ENCODE data around the gene GATAD1.
"Not testable (repeated sequence)": the region's sequence is repeated elsewhere in the genome, so short reads cannot be mapped to it uniquely, and the experiment has no call there.

DNA sequence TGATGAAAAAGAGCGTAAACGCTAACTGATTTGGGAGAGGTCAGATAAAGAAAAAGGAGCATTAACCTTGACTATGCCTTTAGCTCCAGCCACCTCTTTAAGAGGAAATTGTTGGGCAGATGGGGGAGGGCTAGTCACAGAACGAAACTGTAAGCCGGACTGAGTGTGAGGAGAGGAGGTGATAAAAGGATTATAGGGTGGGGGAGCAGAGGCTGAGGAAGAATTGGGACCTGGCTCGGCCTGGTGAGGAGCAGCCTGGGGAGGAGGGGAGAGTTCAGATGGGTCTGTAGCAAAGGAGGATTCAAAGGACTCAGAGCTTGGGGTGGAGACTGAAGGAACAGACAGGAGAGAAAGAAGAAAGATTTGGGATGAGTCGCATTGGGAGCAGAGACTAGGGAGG is 36.3 kb downstream of the GATAD1 start:
- not testable (repeated sequence) for TF ChIP-seq RCOR1 (IDR thresholded peaks at IDR 0.05; ENCODE audit: low read length); CTCF (IDR thresholded peaks at IDR 0.05); SMC3 (IDR thresholded peaks at IDR 0.05; ENCODE audit: low read depth, low read length); POLR2AphosphoS5 (IDR thresholded peaks at IDR 0.05; ENCODE audit: low read depth, low read length); SIN3A (IDR thresholded peaks at IDR 0.05; ENCODE audit: borderline replicate concordance, low read depth, low read length); FOXJ3 (CRISPR knock-in tag; IDR thresholded peaks at IDR 0.05); TAF1 (IDR thresholded peaks at IDR 0.05; ENCODE audit: borderline replicate concordance, low read depth, low read length); JUND (IDR thresholded peaks at IDR 0.05); RAD21 (IDR thresholded peaks at IDR 0.05; ENCODE audit: low read length); FOXM1 (IDR thresholded peaks at IDR 0.05; ENCODE audit: low read depth); YY1 (IDR thresholded peaks at IDR 0.05; ENCODE audit: low read depth)
- TF ChIP-seq, protein P1, sequence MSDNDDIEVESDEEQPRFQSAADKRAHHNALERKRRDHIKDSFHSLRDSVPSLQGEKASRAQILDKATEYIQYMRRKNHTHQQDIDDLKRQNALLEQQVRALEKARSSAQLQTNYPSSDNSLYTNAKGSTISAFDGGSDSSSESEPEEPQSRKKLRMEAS (IDR thresholded peaks at IDR 0.05; ENCODE audit: low read depth), result not testable (repeated sequence)

Measured in SK-N-SH (cell line).